Smooth muscle cell (in vitro differentiated cells): ENCODE results near the gene FCHO1. TPM values are rescaled to one million over a fixed set of nuclear protein-coding genes. Genes with fewer than 3 reads are reported as not detected.

Experiments
- DNase-seq: peaks from one replicate; lab custom pipeline; 2025; ENCODE audit not compliant: unreplicated experiment; lab: John Stamatoyannopoulos, UW
- H2AFZ ChIP-seq: fragments of 200-600 bp; sonication (generic); 2 replicates; pipeline ENCODE4 v1.6.0; 2016; ENCODE audit warnings: antibody characterized with exemption, low read depth, mild to moderate bottlenecking
- H3F3A ChIP-seq: fragments of 200-600 bp; sonication (generic); 2 replicates; pipeline ENCODE4 v1.6.0; 2017; ENCODE audit warnings: antibody characterized with exemption, low read depth
- H3K27ac ChIP-seq: fragments of 200-600 bp; sonication (generic); 2 replicates; pipeline ENCODE4 v1.5.1; 2016; ENCODE audit warnings: low read depth, mild to moderate bottlenecking
- H3K27me3 ChIP-seq: fragments of 200-600 bp; sonication (generic); 2 replicates; pipeline ENCODE4 v1.6.1; 2016; ENCODE audit warnings: low read depth, mild to moderate bottlenecking
- H3K36me3 ChIP-seq: fragments of 200-600 bp; sonication (generic); 2 replicates; pipeline ENCODE4 v1.5.1; 2016; ENCODE audit warnings: low read depth
- H3K4me1 ChIP-seq: fragments of 200-600 bp; sonication (generic); 2 replicates; pipeline ENCODE4 v1.5.1; 2016; ENCODE audit warnings: low read depth
- H3K4me2 ChIP-seq: fragments of 200-600 bp; sonication (generic); 2 replicates; pipeline ENCODE4 v1.6.0; 2016; ENCODE audit warnings: mild to moderate bottlenecking
- H3K4me3 ChIP-seq: fragments of 200-600 bp; sonication (generic); 2 replicates; pipeline ENCODE4 v1.5.1; 2016; ENCODE audit warnings: mild to moderate bottlenecking
- H3K79me2 ChIP-seq: fragments of 200-600 bp; sonication (generic); 2 replicates; pipeline ENCODE4 v1.6.0; 2016; ENCODE audit warnings: low read depth, mild to moderate bottlenecking
- H3K9ac ChIP-seq: fragments of 200-600 bp; sonication (generic); 2 replicates; pipeline ENCODE4 v1.6.0; 2016; ENCODE audit warnings: low read depth
- H3K9me3 ChIP-seq: fragments of 200-600 bp; sonication (generic); replicated peaks from 2 replicates; pipeline ENCODE4 v1.5.1; 2016; ENCODE audit warnings: low read depth
- H4K20me1 ChIP-seq: fragments of 200-600 bp; sonication (generic); 2 replicates; pipeline ENCODE4 v1.6.0; 2016; ENCODE audit warnings: low read depth
- WGBS: methylation state at CpG from one replicate; pipeline ENCODE4 v1.1.7; 2016; ENCODE audit warnings: low lambda C conversion rate; 5-methylcytosine and 5-hydroxymethylcytosine counted together
- polyA plus RNA-seq: library from polyadenylated mRNA; unstranded; fragments of >200 nt; fragmentation: Nextera tagmentation; extraction: Ambion mirVana; gene quantifications from 2 replicates; pipeline ENCODE4 v1.2.1, GENCODE V29; 2016
- total RNA-seq: library from RNA; depleted of rRNA; stranded (reverse); fragments of >200 nt; gene quantifications from 2 replicates; pipeline ENCODE4 v1.2.3, GENCODE V29; 2014
- TF ChIP-seq, protein P1 (sequence below): fragments of 200-600 bp; sonication (generic); IDR thresholded peaks from 2 replicates; pipeline ENCODE4 v1.5.1; 2017; ENCODE audit warnings: borderline replicate concordance, mild to moderate bottlenecking, antibody characterized with exemption; ENCODE audit not compliant: insufficient read depth, poor library complexity, severe bottlenecking

The FCHO1 gene
- total and polyA plus RNA-seq, 2 experiments from 2014 or later, result 1.0 to 5.3 TPM

GRCh38 chr19:17748884-17749638, 2.2 kb upstream of the FCHO1 start:
- no peak overlapping the region for H3K4me2 ChIP-seq
- no peak overlapping the region for H3K9ac ChIP-seq
- H3K4me1 ChIP-seq, result peaks cover 3% of the 10 kb centered on the region
- H3K4me3 ChIP-seq, result no peak overlapping the region
- 87% methylated on average over 6 of the region's 6 CpGs for WGBS
- H4K20me1 ChIP-seq, result no peaks in the 10 kb centered on the region
- H3K27ac ChIP-seq, result no peak overlapping the region
- no peaks in the 10 kb centered on the region for H3K36me3 ChIP-seq
- no peaks in the 10 kb centered on the region for H3K79me2 ChIP-seq
- DNase-seq, result no peak
- TF ChIP-seq, protein P1, sequence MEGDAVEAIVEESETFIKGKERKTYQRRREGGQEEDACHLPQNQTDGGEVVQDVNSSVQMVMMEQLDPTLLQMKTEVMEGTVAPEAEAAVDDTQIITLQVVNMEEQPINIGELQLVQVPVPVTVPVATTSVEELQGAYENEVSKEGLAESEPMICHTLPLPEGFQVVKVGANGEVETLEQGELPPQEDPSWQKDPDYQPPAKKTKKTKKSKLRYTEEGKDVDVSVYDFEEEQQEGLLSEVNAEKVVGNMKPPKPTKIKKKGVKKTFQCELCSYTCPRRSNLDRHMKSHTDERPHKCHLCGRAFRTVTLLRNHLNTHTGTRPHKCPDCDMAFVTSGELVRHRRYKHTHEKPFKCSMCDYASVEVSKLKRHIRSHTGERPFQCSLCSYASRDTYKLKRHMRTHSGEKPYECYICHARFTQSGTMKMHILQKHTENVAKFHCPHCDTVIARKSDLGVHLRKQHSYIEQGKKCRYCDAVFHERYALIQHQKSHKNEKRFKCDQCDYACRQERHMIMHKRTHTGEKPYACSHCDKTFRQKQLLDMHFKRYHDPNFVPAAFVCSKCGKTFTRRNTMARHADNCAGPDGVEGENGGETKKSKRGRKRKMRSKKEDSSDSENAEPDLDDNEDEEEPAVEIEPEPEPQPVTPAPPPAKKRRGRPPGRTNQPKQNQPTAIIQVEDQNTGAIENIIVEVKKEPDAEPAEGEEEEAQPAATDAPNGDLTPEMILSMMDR, result no peak
- no peaks in the 10 kb centered on the region for H3K9me3 ChIP-seq
- no peaks in the 10 kb centered on the region for H3K27me3 ChIP-seq
- no peak overlapping the region for H2AFZ ChIP-seq
- no peaks in the 10 kb centered on the region for H3F3A ChIP-seq

GRCh38 chr19:17749912-17750317, 1.4 kb upstream of the FCHO1 start:
- no peaks in the 10 kb centered on the region for H3F3A ChIP-seq
- H3K4me1 ChIP-seq, result peaks cover 3% of the 10 kb centered on the region
- H3K9me3 ChIP-seq, result no peaks in the 10 kb centered on the region
- no peaks in the 10 kb centered on the region for H3K36me3 ChIP-seq
- no peaks in the 10 kb centered on the region for H3K79me2 ChIP-seq
- TF ChIP-seq, protein P1, result no peak
- H2AFZ ChIP-seq, result no peak overlapping the region
- H3K4me2 ChIP-seq, result no peak overlapping the region
- H4K20me1 ChIP-seq, result no peaks in the 10 kb centered on the region
- DNase-seq, result no peak
- H3K9ac ChIP-seq, result no peak overlapping the region
- no peak overlapping the region for H3K27ac ChIP-seq
- 67% methylated on average over 8 of the region's 8 CpGs for WGBS
- no peak overlapping the region for H3K4me3 ChIP-seq
- H3K27me3 ChIP-seq, result no peaks in the 10 kb centered on the region

GRCh38 chr19:17751912-17752273, 616 bp downstream of the FCHO1 start:
- Histone ChIP-seq H3K27ac (no peak overlapping the region), H3K36me3 (no peaks in the 10 kb centered on the region), H3K9me3 (no peaks in the 10 kb centered on the region)

More at GRCh38 chr19:17751912-17752273, 616 bp downstream of the FCHO1 start:
- Histone ChIP-seq H3K4me3 (no peak overlapping the region), H2AFZ (no peak overlapping the region), H3K4me2 (no peak overlapping the region), H3K27me3 (no peaks in the 10 kb centered on the region), H4K20me1 (no peaks in the 10 kb centered on the region), H3K4me1 (peaks cover 11% of the 10 kb centered on the region), H3F3A (no peaks in the 10 kb centered on the region), H3K79me2 (no peaks in the 10 kb centered on the region), H3K9ac (no peak overlapping the region)
- TF ChIP-seq, protein P1, result no peak
- DNase-seq, result no peak
- 87% methylated on average over 2 of the region's 2 CpGs for WGBS
